Activated gamma-delta T cell treated with Interleukin-2 at 50 U/mL for 16 hours (primary cell): ENCODE results near the gene ABCG1.
A peak's percentile ranks its signal among the peaks of the same experiment; 100 is the strongest.

Experiments used
- DNase-seq: peaks from one replicate; pipeline ENCODE4 v3.0.0-alpha.2; 2020

The ABCG1 gene

DNA sequence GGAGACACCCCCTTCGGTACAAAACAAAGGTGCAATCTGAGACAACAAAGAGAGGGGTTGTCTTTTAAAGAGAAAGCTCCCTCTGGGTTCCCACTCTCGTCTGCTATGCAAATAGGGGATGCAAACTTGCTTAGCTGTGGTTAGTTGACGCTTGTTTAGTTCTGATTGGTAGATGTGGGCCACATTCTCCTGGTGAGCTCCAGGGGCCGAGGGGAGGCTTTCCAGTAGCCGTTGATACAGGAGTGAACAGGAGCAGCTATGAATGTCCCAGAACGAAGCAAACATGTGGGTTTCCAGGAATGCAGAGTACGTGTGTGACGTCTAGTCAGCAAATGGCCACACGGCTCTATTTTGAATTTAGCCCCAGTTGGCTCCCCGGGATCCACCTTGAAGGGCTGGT is 117.1 kb downstream of the ABCG1 start:
- no peak for DNase-seq

GRCh38 chr21:42337276-42337675 is 118.3 kb downstream of the ABCG1 start:
- no peak for DNase-seq

DNA sequence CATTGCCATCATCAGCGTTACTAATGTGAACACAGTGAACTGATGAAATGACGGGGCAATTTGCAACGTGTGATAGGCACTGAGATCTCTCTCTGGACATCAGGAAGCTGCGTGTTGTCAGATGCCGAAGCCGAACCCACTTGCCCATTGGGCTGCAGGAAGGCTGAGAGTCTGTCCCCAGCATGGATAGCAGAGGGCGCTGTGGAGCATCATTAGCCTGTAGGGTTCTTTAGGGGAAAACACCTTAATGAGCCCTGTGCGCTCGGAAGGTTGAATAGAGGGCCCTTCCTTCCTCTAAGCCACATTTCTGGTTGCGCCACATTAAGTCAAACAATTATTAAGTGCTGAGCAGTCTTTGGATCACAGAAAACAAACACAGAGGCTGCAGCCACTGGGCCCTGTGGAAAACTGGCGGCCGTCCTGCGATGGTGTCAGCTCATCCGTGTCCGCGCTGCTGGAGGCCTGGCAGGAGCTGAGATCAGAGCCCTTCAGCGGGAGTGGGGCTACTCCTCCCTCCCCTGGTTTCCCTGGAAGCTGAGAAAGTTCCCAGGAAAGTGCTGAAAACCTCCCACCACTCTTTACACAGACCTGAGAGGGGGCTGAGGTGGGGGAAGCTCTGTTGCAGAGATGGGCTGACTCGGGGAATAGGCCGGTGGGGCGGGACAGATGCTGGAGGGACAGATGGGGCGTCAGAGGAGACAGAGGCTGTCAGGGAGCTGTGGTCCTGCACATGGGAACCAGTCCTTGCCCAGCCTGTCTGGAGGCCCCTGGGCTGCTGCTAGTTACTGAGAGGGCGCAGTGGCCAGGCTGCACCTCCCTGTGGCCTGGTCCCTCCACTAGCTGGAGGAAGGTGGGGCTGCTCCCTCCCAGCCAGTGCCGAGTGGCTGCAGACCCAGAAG is 119.1 kb downstream of the ABCG1 start:
- DNase-seq: peak; percentile 81

GRCh38 chr21:42338729-42339715 is 120.1 kb downstream of the ABCG1 start:
- DNase-seq: no peak

- no peak for DNase-seq
Observed at GRCh38 chr21:42340187-42341050, 121.5 kb downstream of the ABCG1 start.

DNA sequence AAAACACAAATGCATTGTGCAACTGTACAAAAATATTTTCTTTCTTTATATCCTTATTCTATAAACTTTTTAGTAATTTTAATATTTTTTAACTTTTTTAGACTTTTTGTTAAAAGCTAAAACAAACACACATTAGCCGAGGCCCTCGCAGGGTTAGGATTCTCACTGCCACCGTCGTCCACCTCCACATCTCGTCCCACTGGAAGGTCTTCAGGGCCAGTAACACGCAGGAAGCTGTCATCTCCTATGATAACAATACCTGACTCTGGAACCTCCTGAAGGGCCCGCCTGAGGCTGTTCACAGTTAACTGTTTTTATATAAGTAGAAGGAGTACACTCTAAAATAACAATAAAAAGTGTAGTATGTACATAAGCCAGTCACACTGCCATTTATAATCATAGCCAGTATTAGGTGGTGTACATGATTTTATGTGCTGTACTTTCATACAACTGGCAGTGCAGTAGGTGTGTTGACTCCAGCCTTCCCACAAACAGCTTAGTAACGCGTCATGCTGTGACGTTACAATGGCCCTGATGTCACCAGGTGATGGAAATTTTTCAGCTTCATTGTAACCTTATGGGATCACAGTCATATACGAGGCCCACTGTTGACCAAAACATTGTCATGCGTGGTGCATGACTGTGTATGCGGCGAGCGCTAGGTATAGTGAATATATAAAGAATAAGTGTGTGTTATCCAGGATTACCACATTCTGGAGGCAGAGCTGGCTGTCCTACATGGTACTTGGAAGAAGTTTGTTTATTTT is 123.0 kb downstream of the ABCG1 start:
- no peak for DNase-seq

- DNase-seq: no peak
Observed at GRCh38 chr21:42343101-42343500, 124.2 kb downstream of the ABCG1 start.

- no peak for DNase-seq
Observed at GRCh38 chr21:42343556-42343955, 124.6 kb downstream of the ABCG1 start.

- DNase-seq: no peak
Observed at GRCh38 chr21:42343963-42344510, 125.1 kb downstream of the ABCG1 start.

GRCh38 chr21:42344631-42345030 is 125.7 kb downstream of the ABCG1 start:
- DNase-seq: no peak

GRCh38 chr21:42346441-42346840 is 127.5 kb downstream of the ABCG1 start:
- no peak for DNase-seq
